Adipocyte (in vitro differentiated cells): ENCODE results near the gene LRRC15.

Experiments
- DNase-seq: peaks from one replicate; pipeline ENCODE4 v3.0.0-alpha.2; 2015; ENCODE audit warnings: low read depth
- H3K27me3 ChIP-seq: replicated peaks from 2 replicates; pipeline ENCODE4 v1.7.0; 2013; ENCODE audit warnings: mild to moderate bottlenecking, low read length, moderate library complexity; ENCODE audit not compliant: control insufficient read depth, insufficient read depth
- H3K36me3 ChIP-seq: 2 replicates; pipeline ENCODE4 v1.7.0; 2013; ENCODE audit warnings: low read length, mild to moderate bottlenecking, moderate library complexity; ENCODE audit not compliant: control insufficient read depth, insufficient read depth, severe bottlenecking
- H3K4me1 ChIP-seq: 2 replicates; pipeline ENCODE4 v1.7.0; 2013; ENCODE audit warnings: mild to moderate bottlenecking, low read length, moderate library complexity; ENCODE audit not compliant: control insufficient read depth, insufficient read depth
- H3K4me3 ChIP-seq: 2 replicates; pipeline ENCODE4 v1.7.0; 2013; ENCODE audit warnings: mild to moderate bottlenecking, low read length, moderate library complexity
- H3K9ac ChIP-seq: 2 replicates; pipeline ENCODE4 v1.7.0; 2013; ENCODE audit warnings: mild to moderate bottlenecking, low read length, moderate library complexity
- H3K9me3 ChIP-seq: 2 replicates; pipeline ENCODE4 v1.7.0; 2013; ENCODE audit warnings: mild to moderate bottlenecking, low read length, moderate library complexity; ENCODE audit not compliant: control insufficient read depth

LRRC15 gene

GRCh38 chr3:194306771-194307640 is 62.5 kb downstream of the LRRC15 start:
- Histone ChIP-seq H3K9ac (no peak overlapping the region), H3K27me3 (peaks cover 49% of the 10 kb centered on the region), H3K4me1 (no peaks in the 10 kb centered on the region), H3K9me3 (no peaks in the 10 kb centered on the region), H3K36me3 (no peaks in the 10 kb centered on the region), H3K4me3 (no peak overlapping the region)
- DNase-seq = no peak

- Histone ChIP-seq H3K4me3 (no peak overlapping the region), H3K36me3 (no peaks in the 10 kb centered on the region), H3K4me1 (no peaks in the 10 kb centered on the region), H3K27me3 (peaks cover 49% of the 10 kb centered on the region), H3K9me3 (no peaks in the 10 kb centered on the region), H3K9ac (no peak overlapping the region)
- DNase-seq = no peak
These were observed 63.3 kb downstream of the LRRC15 start for GRCh38 chr3:194306109-194306686.

GRCh38 chr3:194305356-194306108 is 64.0 kb downstream of the LRRC15 start:
- Histone ChIP-seq H3K9me3 (no peaks in the 10 kb centered on the region), H3K36me3 (no peaks in the 10 kb centered on the region), H3K9ac (no peak overlapping the region), H3K27me3 (peaks cover 49% of the 10 kb centered on the region), H3K4me3 (no peak overlapping the region), H3K4me1 (peaks cover 2% of the 10 kb centered on the region)
- no peak for DNase-seq
